H1 (cell line): ENCODE measurements around the gene TMEM156. TPM values are rescaled to one million over a fixed set of nuclear protein-coding genes. Genes with fewer than 3 reads are reported as not detected.

Experiments
- ATF2 ChIP-seq: IDR thresholded peaks from 2 replicates; pipeline ENCODE4 v1.6.1; 2012; ENCODE audit warnings: low read length, inconsistent platforms
- CBX8 ChIP-seq: fragments of 300-800, 300-1000 bp; sonication (generic); IDR thresholded peaks from 2 replicates; pipeline ENCODE4 v1.7.1; 2016; ENCODE audit warnings: low read depth, low read length, borderline replicate concordance
- CHD7 ChIP-seq: fragments of 300-600 bp; sonication (generic); IDR thresholded peaks from 2 replicates; pipeline ENCODE4 v1.7.1; 2012; ENCODE audit warnings: low read length, moderate library complexity, mild to moderate bottlenecking, inconsistent platforms; ENCODE audit not compliant: insufficient replicate concordance
- NANOG ChIP-seq: IDR thresholded peaks from 2 replicates; pipeline ENCODE4 v1.6.1; 2011; ENCODE audit warnings: low read length, low read depth, mild to moderate bottlenecking, inconsistent platforms; ENCODE audit not compliant: insufficient read depth, poor library complexity, severe bottlenecking
- USF2 ChIP-seq: IDR thresholded peaks from 2 replicates; pipeline ENCODE4 v1.6.1; 2011; ENCODE audit warnings: low read length, improper control_type of control experiment
- polyA plus RNA-seq, 7 experiments: library from polyadenylated mRNA; depleted of rRNA in 3 of 7; stranded (reverse) in 5 of 7; unstranded in 2 of 7; fragments of >200 nt in 5 of 7; fragments of 200-250 nt in 2 of 7; gene quantifications; 1 replicate in 5 of 7; 2 replicates in 1 of 7; 4 replicates in 1 of 7; pipeline versions ENCODE4 v1.2.1 to v1.2.3, GENCODE V29; 2011 to 2013; ENCODE audit warnings: missing spikeins in 2 of 7, mixed read lengths in 2 of 7
- total RNA-seq: library from RNA; stranded (reverse); fragmentation: NEBNext Ultra II Directional; extraction: Animal tissue kit (Norgen Biotek cat#: 25700); gene quantifications from 2 replicates; pipeline ENCODE4 v1.2.1, GENCODE V29; 2021

The TMEM156 gene
- total and polyA plus RNA-seq, 2 of the 8 experiments (the other 6 are each of a cell fraction or from before 2014, with no cell fraction given) = not detected

- TF ChIP-seq CHD7 (no peak), USF2 (no peak), ATF2 (no peak), NANOG (no peak), CBX8 (no peak)
These were observed 38.1 kb downstream of the TMEM156 start (continued) for GRCh38 chr4:38994135-38994534.
